ENCODE measurements around the gene ATP8A2. TPM values are rescaled to one million over a fixed set of nuclear protein-coding genes. Genes with fewer than 3 reads are reported as not detected.

The ATP8A2 gene
- total RNA-seq, 1 experiment from 2014 or later = 0.20 TPM

Small RNA genes within 50 kb of the gene (small RNA-seq; reads per million reads assigned to genes)
- gene RN7SL741P (0 reads per million in 2 experiments), gene RNU6-78P (0 reads per million in 2 experiments), gene RNY1P3 (0 to 0.23 reads per million in 2 experiments)

Other genes starting within 250 kb of the ATP8A2 start
- not detected in 2 replicates for gene AMER2, start 199.7 kb upstream of the ATP8A2 start, total RNA-seq (2014; rRNA removed; shearing (Covaris generic))
- gene MTMR6, start 84.5 kb upstream of the ATP8A2 start, total RNA-seq (2014; rRNA removed; shearing (Covaris generic)) = 22.3 and 24.0 TPM in 2 replicates
- gene NUP58, start 70.3 kb upstream of the ATP8A2 start, total RNA-seq (2014; rRNA removed; shearing (Covaris generic)) = 87.9 and 99.1 TPM in 2 replicates

All from NCI-H460 (cell line).